ENCODE data around the gene CDH4.

The CDH4 gene

DNA sequence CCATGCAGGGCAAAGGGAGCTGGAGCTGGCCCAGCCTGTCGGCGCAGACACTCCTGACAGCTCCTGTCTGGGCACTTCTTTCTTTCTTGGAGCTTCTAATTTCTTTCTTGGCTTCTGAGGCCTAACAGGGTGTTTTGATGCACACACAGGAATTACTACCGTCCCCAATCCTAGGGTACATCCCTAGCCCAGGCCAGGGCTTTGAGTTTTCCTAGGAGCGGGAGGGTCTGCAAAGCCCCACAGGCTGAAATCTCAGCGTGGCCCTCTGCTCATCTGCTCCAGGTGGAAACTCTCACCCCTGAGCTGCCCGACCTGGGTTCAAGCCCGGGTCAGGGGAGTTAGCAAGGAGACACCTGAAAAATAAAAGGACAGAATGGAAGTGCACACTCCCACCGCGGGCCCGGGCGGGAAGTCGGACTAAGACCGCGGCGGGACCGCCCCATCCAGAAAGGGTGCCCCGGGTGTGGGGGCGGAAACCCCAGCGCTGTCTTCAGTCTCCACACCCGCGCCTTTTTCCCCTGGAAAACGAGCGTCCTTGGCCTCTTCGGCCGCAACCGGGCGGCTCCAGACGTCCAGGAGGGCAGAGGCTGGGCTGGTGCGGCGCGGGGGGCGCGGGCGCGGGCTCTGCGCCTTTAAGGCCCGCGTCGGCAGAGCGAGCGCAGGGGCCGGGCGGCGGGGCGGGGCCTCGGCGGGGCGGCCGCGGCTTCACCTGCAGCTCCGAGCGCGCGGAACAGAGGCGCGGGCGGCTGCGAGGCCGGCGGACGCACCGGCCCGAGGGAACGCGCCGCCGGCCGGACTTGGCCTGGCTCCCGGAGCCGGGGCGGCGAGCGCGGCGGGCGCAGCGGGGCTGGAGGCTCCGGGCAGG lies at the start of gene CDH4:
CDH4 (plus strand) TSS at position 733 of the 865 bp plus-strand sequence.
- DNase-seq (ENCODE audit: insufficient read length, low spot score) (no peak), FAIRE-seq (no peak)

DNA sequence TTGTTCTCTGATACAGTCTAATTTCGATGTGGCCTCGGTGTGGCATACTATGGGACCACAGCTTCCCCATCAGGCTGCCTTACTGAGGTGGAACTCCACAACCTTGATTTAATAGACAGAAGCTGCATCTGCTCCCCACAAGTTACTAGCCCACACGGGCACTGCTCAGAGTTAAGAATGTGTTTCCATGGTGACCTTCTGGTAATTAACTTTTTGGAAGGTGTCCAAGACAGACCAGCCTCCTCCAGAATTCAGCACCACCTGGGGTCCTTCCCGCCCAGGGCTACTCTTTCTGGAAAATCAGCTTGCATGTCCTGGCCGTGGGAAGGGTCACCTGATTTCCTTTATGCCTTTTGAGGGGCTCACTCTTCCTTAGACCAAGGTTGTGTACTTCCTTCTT lies 48.7 kb upstream of the CDH4 start:
- FAIRE-seq, result no peak

DNA sequence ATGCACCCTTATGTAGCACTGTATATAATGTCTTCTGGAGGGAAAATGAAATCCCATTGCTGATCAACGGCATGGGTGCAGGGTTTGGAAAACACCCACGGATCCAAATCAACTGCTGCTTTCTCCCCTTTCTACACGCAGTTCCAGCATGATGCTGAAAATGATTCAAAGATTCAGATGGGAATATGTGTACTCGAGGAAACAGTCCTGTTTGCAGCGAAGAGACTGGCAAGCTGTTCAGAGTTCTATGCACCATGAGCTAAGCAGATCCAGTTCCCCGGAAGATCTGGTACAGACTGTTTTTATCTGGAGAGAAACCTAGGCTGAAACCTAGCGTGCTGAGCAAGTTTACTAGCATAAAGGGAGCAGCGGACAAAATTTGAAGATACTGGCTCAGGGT lies 47.9 kb upstream of the CDH4 start:
- DNase-seq (ENCODE audit: insufficient read length, low spot score) (no peak), FAIRE-seq (no peak)

More for the DNA sequence above, 48.7 kb upstream of the CDH4 start:
- no peak for DNase-seq (ENCODE audit: insufficient read length, low spot score)

DNA sequence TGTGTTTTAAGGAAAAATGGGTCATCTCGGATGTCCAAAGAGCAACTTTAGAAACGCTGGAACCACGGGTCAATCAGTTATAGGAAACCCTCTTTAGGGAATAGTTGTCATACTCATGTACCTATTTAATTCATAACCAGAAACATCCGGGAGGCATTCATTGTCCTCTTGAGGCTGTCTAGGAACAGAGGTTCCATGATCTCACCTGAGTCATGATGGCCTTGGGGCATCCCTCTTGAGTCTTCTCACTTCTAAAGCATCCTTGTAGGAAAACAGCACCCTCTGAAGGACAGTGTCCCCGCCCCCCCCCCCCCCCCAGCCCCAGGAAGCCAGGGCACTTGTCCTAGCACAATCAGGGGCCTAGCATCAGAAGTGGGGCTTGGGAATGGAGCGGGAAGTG lies 46.3 kb upstream of the CDH4 start:
- FAIRE-seq (no peak), DNase-seq (ENCODE audit: insufficient read length, low spot score) (no peak)

DNA sequence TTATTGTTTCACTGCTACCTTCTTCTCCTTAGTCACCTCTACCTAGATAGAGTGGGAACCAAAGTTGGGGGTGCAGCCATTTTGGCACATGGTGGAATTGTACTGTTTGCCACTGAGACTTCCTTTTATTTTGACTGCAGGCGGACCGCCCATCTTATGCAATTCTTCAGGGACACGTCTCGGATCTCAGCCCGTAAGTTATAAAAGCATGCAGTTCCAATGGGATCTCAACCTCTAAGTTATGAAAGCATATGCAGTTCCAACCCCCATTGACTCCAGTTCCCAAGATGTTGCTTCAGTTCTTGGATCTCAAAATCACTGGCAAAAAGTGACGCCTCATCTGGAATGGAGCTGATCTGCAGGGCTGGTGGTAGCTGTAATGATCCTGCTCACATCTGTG lies 41.2 kb upstream of the CDH4 start:
- FAIRE-seq (no peak), DNase-seq (ENCODE audit: insufficient read length, low spot score) (no peak)

DNA sequence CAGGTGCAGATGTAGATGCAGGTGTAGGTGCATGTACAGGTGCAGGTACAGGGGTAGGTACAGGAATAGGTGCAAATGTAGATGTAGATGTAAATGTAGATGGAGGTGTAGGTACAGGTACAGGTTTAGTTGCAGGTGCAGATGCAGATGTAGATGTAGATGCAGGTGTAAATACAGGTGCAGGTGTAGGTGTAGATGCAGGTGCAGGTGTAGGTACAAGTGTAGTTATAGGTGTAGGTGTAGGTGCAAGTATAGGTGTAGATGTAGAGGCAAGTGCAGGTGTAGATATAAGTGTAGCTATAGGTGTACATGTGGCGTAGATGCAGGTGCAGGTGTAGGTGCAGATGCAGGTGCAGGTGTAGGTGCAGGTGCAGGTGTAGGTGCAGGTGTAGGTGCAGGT lies 34.2 kb upstream of the CDH4 start:
- no peak for FAIRE-seq
- DNase-seq (ENCODE audit: insufficient read length, low spot score), result no peak

DNA sequence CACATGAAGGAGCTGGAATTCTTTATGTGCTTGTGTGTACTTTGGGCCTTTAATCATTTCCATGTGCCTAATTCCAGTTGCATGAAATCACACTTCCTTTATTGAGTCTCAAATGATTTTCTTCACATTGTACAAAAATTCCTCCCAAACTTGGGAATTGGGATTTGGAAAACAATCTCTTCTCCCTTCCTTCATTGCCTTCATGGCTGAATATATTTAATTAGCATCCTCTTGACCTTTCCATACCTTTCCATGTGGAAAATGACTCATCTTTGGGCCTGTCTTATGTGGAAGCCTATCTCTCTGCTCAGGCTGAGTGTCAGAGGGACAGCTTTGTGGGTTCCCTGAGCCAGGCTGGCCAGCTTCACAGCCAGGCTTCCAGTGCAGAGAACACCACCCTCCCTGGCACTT lies 33.0 kb upstream of the CDH4 start:
- no peak for FAIRE-seq

DNA sequence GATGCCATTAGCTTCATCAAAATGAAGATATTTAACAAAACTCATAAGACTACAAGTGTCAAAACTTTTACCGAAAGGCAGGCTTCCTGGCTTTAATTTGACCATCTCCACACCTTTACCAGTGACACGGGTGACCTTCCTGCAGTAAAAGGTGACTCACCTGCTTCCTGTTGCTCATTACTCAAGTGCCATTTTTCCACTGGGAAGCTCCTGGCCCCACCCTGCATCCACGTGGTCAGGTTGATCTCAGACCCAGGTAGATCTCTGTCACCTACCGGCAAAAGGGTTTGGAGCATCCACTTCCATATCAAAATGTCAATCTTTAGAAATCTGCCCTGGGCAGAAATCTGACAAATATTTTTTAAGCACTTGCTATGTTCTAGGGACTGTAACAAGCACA lies 31.9 kb upstream of the CDH4 start:
- FAIRE-seq (no peak), DNase-seq (ENCODE audit: insufficient read length, low spot score) (no peak)

More for the DNA sequence above, 33.0 kb upstream of the CDH4 start:
- DNase-seq (ENCODE audit: insufficient read length, low spot score), result no peak

DNA sequence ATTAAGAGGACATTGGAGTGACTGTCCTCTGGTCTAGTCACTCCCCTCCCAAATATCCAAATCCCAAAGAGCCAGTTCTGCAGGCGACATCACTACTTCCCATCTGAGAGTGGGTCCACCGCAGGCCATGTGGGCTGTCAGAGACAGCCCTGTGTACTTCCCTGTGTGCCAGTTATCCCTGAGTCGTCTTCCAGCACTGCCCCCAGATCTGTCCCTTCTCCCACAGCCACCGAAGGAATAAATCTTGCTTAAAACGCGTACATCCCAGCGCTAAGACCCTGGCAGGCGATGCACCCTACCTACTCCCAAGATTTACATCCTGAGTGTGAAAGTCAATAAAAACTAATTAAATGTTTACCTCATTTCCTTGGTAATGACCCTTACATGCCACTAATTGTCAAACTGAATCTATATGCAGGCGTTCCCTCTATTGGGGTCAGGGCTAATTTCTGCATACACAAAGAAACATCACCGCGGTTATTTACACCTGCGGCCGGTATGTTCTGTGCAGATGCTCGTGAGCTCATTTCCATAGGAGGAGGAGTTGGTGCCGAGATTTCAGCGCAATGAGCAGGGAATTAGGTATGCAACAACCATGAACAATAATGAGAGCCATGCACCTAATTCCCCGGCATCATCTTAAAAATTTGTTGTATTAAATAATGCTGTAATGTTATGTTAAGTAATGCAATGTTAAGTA lies 31.3 kb upstream of the CDH4 start:
- DNase-seq (ENCODE audit: insufficient read length, low spot score) (no peak), FAIRE-seq (no peak)

DNA sequence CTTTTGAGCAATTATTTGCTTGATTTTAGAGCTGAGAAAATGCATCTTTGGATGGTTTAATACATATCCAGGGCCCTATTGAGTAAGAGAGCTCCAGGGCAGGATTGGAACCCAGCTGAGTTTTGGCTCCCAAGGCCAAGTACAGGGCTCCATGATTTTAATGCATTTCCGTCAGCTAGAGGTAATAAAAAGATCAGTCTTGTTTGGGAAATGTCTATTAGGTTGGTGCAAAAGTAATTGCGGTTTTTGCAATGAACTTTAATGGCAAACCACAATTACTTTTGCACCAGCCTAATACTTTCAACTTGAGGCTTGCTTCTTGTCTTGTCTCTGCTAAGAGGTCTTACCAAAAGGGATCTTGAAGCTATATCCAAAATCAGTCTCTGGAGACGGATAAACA lies 29.4 kb upstream of the CDH4 start:
- FAIRE-seq (no peak), DNase-seq (ENCODE audit: insufficient read length, low spot score) (no peak)

DNA sequence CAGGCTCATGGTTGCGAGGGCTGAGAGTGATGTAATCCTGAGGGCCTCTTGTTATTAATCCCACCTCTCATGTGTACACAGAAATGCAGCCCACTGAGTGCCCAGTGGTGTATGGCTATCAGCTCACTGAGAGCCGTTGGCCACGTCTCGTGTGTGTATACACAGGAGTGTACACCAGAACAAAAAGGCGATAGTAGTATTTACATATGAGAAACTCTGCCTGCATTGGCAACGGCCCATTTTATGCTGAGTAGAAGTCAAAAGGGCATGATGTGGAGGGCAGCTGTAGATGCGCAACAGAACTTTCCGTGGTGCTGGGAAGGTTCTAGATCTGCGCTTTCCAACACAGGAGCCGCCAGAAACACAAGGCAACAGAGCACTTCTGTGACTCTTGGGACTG lies 28.9 kb upstream of the CDH4 start:
- DNase-seq (ENCODE audit: insufficient read length, low spot score) (no peak), FAIRE-seq (no peak)

DNA sequence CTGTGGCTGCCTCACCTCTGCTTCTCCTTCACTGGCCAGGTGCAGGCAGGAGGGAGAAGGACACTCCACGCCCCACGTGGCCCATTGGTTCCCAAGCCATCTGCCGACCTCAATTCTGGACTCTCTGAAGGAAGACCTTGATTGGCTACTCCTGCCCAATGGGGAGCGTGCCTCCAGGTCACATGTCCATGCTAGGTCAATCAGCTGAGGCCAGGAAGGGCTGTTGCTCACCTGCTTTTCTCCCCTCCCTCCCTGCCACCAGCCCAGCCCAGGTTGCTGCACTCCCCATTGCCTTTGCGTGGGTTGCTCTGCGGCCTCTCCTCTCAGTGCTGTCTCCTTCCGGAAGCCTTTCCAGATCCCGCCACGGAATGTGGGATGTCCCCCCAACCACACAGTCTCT lies 21.9 kb upstream of the CDH4 start:
- DNase-seq (ENCODE audit: insufficient read length, low spot score), result no peak
- no peak for FAIRE-seq

DNA sequence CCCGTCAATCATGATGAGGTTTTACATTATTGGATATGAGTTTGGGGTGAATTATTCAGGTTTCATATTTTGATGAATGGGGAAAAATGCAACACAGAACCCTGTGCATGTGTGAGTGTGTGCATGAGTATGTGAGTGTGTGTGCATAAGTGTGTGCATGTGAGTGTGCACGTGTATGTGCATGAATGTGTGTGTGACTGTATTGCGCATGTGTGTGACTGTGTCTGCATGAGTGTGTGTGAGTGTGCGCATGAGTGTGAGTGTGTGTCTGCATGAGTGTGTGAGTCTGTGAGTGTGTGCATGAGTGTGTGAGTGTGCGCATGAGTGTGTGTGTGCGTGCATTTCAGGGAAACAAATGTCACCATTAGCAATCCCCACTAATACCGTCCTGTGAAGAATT lies 18.5 kb upstream of the CDH4 start:
- DNase-seq (ENCODE audit: insufficient read length, low spot score) (no peak), FAIRE-seq (no peak)

DNA sequence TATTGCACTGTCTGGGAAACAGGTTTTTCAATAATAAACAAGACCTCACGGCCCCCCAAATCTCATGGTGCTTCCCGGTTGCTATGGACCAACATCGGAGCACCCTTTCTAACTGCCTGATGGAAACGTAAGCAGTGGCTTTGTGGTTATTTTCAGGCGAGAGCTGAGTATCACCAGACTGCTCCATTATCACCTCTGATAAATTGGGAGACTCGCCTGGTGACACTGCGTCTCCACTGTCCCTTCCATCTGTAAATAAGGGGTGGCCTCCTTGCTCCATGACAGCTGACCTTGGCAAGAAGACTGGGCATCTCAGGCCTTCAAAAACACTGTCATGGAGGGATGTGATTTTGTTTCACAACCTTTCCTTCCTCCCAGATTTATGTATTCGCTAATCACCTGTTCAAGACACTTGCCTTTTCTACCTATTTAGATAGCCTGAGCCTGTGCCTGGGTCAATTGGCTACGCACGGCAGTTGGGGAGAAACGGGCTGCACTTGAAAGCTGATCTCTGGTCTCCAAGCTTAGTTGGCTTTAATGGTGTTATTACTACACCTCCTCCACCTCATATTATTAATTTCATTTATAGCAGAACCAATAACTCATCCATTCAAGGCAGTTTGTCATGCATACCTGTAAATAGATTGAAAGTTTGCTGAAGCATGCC lies 17.7 kb upstream of the CDH4 start:
- DNase-seq (ENCODE audit: insufficient read length, low spot score) (no peak), FAIRE-seq (no peak)

DNA sequence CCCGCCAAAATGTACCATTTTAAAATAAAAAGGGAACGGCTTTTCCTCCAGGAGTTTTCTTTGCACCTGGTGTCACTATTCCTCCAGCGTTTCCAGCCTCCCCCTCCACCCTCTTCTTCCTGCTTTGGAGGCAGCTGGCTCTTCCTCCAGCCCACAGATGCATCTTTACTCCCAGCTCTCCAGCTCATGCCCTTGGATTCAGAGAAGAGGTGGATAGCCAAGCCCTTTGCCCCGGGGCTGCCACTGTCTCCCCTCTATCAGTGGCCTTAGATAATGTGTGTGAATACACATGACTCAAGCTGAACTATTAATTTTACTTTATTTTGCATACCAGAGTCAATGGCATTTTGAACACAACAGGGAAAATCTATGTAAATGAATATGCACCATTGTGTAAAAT lies 15.3 kb upstream of the CDH4 start:
- no peak for DNase-seq (ENCODE audit: insufficient read length, low spot score)
- FAIRE-seq, result no peak

DNA sequence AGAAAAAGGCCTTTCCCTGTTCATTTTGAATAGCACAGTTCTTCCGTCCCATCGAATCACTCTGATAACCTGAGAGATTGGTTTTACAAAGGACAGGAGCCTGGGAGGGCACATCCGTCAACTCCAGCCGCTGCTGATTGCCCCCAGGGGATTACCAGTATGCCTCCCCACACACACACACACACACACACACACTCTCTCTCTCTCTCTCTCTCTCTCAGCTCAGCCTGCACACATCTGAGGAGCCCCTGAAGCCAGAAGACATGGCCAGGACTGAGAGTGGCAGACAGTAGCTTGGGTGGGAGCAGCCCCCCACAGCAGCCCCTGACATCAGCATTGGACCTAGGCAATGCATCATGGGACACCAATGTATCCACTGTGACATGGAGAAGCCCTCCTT lies 13.2 kb upstream of the CDH4 start:
- FAIRE-seq, result no peak

DNA sequence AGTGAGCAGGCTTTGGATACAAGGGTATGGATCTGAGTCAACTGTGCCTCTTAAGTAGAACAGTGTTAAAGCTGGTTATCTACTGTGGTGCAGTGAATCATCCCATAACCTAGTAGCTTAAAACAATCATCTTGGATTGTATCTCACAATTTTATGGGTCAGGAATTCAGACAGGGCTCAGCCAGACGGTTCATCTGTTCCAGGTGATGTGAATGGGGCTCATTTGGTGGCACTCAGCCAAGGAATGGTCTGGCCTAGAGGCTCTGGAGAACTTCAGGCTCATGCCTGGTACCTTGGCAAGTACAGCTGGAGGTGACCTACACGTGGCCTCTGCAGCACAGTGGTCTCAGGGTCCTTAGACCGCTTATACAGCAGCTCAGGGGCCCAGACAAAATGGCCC lies 11.2 kb upstream of the CDH4 start:
- FAIRE-seq (no peak), DNase-seq (ENCODE audit: insufficient read length, low spot score) (no peak)

More for the DNA sequence above, 13.2 kb upstream of the CDH4 start:
- DNase-seq (ENCODE audit: insufficient read length, low spot score), result no peak

DNA sequence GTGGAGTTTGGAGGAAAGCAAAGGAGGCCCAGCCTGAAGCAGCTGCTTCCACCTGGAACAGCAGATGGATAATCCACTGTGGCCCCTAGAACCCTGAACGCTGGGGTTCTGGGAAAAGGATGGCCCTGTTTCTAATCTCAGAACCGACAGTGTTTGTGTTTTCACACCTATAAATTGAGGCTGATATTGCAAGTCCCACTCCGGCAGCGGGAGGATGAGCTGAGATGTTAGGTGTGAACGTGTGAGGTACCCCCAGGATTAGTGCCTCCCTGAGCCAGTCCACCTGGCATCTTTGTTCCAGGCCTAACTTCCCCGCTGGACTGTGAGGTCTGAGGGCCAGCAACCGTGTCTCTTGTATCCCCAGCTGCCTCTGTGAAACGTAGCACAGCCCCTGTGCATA lies 7.8 kb upstream of the CDH4 start:
- DNase-seq (ENCODE audit: insufficient read length, low spot score), result no peak
- no peak for FAIRE-seq

DNA sequence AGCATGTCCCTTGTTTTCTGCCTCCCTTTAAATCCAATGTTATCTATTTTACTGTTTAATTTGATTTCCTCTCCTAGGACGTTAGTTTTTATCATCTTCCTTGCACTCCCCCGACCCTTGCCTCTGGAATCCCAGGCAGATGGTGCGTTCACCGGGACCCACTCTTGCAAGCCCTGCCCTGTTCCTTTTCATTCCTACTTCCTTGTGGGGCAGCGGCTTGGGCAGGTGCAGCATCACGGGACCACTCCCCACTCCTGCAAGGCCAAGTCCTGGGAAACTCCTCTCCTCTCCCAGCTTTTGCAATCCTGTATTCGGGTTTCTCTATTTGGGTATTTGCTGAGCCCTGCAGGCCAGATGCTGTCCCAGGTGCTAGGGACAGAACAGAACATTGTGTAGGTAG lies 5.8 kb upstream of the CDH4 start:
- FAIRE-seq (no peak), DNase-seq (ENCODE audit: insufficient read length, low spot score) (no peak)

DNA sequence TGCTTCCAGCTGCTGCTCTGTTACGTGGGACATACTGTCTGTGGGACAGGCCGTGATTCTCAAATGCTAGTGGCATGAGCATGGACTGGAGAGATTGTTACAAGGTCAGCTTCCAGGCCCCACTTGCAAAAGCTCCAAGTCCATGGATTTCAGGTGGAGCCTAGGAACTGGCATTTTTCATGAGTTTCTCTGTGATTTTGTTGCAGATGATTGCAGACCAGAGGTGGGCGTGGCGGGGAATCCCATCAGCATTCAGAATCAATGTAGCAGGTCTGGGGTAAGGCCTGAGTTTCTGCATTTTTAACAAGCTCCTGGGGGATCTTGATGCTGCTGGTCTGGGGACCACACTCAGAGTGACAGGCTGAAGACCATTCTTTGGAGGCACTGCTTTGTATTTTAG lies 2.4 kb upstream of the CDH4 start:
- FAIRE-seq, result no peak
- DNase-seq (ENCODE audit: insufficient read length, low spot score), result no peak

DNA sequence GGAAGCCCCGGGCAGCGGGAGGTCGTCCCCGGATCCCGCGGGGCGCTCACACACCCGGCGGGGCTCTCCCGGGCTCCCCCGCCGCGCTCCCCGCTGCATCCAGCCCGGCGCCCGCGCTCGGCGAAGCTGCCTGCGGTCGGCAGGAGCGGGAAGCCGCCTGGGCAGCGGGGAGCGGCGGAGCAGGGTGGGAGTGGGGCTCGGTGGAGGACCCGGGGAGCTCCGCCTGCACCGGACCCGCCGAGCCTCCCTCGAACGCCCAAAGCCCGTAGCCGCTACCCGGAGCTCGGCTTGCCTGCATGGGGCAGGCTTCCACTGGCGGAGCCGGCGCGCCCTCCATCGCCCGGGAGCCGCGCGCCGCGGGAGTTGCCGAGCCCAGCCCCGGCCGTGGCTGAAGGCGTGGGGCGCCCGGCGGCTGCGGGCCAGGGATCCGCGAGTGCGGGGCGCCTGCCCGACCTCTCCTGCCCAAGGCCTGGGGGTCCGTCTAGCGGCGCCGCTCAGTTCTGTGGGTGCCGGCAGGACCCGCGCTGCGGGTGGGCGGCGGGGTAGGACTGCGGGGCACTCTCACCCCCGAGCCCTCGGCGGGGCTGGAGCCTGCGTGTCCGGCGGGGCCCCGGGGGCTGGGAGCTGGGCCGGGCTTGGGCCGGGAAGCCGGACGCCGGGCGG lies 671 bp downstream of the CDH4 start:
- DNase-seq (ENCODE audit: insufficient read length, low spot score) (no peak), FAIRE-seq (no peak)

Measured in GM19239 (cell line).